Psoas muscle (tissue), 8 donors: Measurements from ENCODE around the gene AUTS2. TPM values are rescaled to one million over a fixed set of nuclear protein-coding genes. Genes with fewer than 3 reads are reported as not detected.

ENCODE experiments used
- ATAC-seq, 4 donors: fragments of 200-7000 bp; cut with Tn5 transposase; one replicate each; pipeline ENCODE4 v1.9.1; 2020; ENCODE audit warnings: moderate library complexity in 3 of 4, mild to moderate bottlenecking in 2 of 4
- DNase-seq, 2 donors: peaks; one replicate each; pipeline ENCODE4 v3.0.0-alpha.2; 2020
- H3K27ac ChIP-seq: fragments of 200-600 bp; one replicate; pipeline ENCODE4 v1.8.0; 2022
- H3K27me3 ChIP-seq, 3 donors: fragments of 200-600 bp in 1 of 3; one replicate each; pipeline versions ENCODE4 v1.6.1 to v1.8.0; 2013 to 2022; ENCODE audit warnings: low read length in 2 of 3, mild to moderate bottlenecking in 2 of 3, moderate library complexity in 1 of 3; ENCODE audit not compliant: insufficient read depth in 3 of 3
- H3K36me3 ChIP-seq, 2 donors: fragments of 200-600 bp in 1 of 2; one replicate each; pipeline versions ENCODE4 v1.6.1 to v1.8.0; 2013 to 2022; ENCODE audit warnings: low read depth in 1 of 2, mild to moderate bottlenecking in 1 of 2, moderate library complexity in 1 of 2; ENCODE audit not compliant: insufficient read depth in 1 of 2
- H3K4me1 ChIP-seq: fragments of 200-600 bp; one replicate; pipeline ENCODE4 v1.8.0; 2022
- H3K4me3 ChIP-seq: fragments of 200-600 bp; one replicate; pipeline ENCODE4 v1.8.0; 2022; ENCODE audit warnings: mild to moderate bottlenecking
- H3K9me3 ChIP-seq: fragments of 200-600 bp; one replicate; pipeline ENCODE4 v1.8.0; 2022
- WGBS, 3 donors: extraction: QIAGEN DNeasy Blood & Tissue Kit; methylation state at CpG; one replicate each; pipeline versions ENCODE4 v1.1.6 to v1.1.7; 2013; 5-methylcytosine and 5-hydroxymethylcytosine counted together
- intact Hi-C, 2 donors: fragments of 100-400 bp; cut with DNase I; formaldehyde crosslinking; loops; one replicate each; pipeline versions ENCODE4 v1.11.0 to v1.14.2; 2022
- polyA plus RNA-seq, 3 donors: library from polyadenylated mRNA; stranded (reverse); fragments of 200-250 nt; gene quantifications; one replicate each; pipeline ENCODE4 v1.2.3, GENCODE V29; 2013
- total RNA-seq, 4 donors: library from RNA; stranded (reverse); fragmentation: NEBNext Ultra II Directional in 2 of 4; extraction: Animal tissue kit (Norgen Biotek cat#: 25700) in 2 of 4; gene quantifications; one replicate each; pipeline versions ENCODE4 v1.2.1 to v1.2.4, GENCODE V29; 2021 to 2023
- TF ChIP-seq, protein P1 (sequence below): fragments of 200-600 bp; IDR thresholded peaks from one replicate; pipeline ENCODE4 v1.8.0; 2022; ENCODE audit warnings: antibody characterized with exemption
- donor health status: healthy with polysubstance abuse.
- donor health status: DM: no; HTN: no; CAD: no; lungs with moderate emphysema.
- donor health status: Bipolar disorder and iron deficiency.
- donor health status: healthy.
- donor health status: DM: yes; HTN: yes; CAD: no.
- donor health status: DM: no; HTN: no; CAD: no.
- donor health status: DM: no; HTN: no; CAD: no.
- donor health status: DM: yes; HTN: yes; CAD: no.

The AUTS2 gene
- total and polyA plus RNA-seq, 7 donors: 5.0 to 33.5 (median 14.3) TPM

GRCh38 chr7:70142247-70142932 lies 544.1 kb downstream of the AUTS2 start:
- no peaks in the 10 kb centered on the region for H3K27me3 ChIP-seq
- H3K27ac ChIP-seq: no peak overlapping the region
- intact Hi-C loops: loop anchor here in 1 of 2 donors (5.0 kb wide), 1 partner anchor 45 kb away; no protein-coding TSS in a partner anchor
- WGBS, 3 donors: 95% methylated on average over 4 of the region's 4 CpGs
- H3K4me1 ChIP-seq: peaks cover 9% of the 10 kb centered on the region
- H3K36me3 ChIP-seq: no peaks in the 10 kb centered on the region
- no peaks in the 10 kb centered on the region for H3K9me3 ChIP-seq
- no peak for ATAC-seq
- H3K4me3 ChIP-seq: no peak overlapping the region
- TF ChIP-seq, protein P1, sequence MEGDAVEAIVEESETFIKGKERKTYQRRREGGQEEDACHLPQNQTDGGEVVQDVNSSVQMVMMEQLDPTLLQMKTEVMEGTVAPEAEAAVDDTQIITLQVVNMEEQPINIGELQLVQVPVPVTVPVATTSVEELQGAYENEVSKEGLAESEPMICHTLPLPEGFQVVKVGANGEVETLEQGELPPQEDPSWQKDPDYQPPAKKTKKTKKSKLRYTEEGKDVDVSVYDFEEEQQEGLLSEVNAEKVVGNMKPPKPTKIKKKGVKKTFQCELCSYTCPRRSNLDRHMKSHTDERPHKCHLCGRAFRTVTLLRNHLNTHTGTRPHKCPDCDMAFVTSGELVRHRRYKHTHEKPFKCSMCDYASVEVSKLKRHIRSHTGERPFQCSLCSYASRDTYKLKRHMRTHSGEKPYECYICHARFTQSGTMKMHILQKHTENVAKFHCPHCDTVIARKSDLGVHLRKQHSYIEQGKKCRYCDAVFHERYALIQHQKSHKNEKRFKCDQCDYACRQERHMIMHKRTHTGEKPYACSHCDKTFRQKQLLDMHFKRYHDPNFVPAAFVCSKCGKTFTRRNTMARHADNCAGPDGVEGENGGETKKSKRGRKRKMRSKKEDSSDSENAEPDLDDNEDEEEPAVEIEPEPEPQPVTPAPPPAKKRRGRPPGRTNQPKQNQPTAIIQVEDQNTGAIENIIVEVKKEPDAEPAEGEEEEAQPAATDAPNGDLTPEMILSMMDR: no peak
- DNase-seq: no peak

GRCh38 chr7:70143075-70144044 lies 545.1 kb downstream of the AUTS2 start:
- no peak overlapping the region for H3K4me3 ChIP-seq
- H3K9me3 ChIP-seq: no peaks in the 10 kb centered on the region
- peaks cover 9% of the 10 kb centered on the region for H3K4me1 ChIP-seq
- TF ChIP-seq, protein P1: no peak
- no peaks in the 10 kb centered on the region for H3K36me3 ChIP-seq
- H3K27me3 ChIP-seq: no peaks in the 10 kb centered on the region
- ATAC-seq (peak in 2 of 4 donors; percentile 19 to 34), DNase-seq (no peak)
- H3K27ac ChIP-seq: no peak overlapping the region
- 53 to 55% (median 55%) methylated on average over 5 of the region's 5 CpGs for WGBS, 3 donors
- intact Hi-C loops: loop anchor here in 1 of 2 donors (5.0 kb wide), 1 partner anchor 46 kb away; no protein-coding TSS in a partner anchor

DNA sequence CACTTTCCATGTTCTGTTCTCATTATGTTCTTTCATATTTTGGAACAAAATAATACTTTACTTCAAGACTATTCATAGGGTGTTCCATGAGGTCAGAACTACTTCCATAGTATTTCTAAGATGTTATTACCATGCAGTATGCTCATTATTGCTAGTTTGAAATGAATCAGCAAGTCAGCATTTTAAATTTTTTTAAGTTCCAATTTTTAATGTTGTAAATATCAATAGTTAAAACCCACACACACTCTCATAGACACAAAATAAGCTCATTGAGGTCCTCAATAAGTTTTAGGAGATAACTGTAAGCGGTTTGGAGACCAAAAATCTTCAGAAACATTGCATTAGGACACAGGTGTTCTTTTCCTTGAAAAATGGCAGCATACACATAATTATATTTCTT lies 550.7 kb downstream of the AUTS2 start:
- Histone ChIP-seq H3K4me3 (no peak overlapping the region), H3K9me3 (peaks cover 7% of the 10 kb centered on the region), H3K27ac (no peak overlapping the region), H3K4me1 (peaks cover 5% of the 10 kb centered on the region), H3K27me3 (no peaks in the 10 kb centered on the region), H3K36me3 (no peaks in the 10 kb centered on the region)
- intact Hi-C loops: no loop called here
- DNase-seq: no peak
- 91 to 100% (median 96%) methylated on average over 1 of the region's 1 CpG for WGBS, 3 donors
- TF ChIP-seq, protein P1: no peak
- ATAC-seq: no peak

DNA sequence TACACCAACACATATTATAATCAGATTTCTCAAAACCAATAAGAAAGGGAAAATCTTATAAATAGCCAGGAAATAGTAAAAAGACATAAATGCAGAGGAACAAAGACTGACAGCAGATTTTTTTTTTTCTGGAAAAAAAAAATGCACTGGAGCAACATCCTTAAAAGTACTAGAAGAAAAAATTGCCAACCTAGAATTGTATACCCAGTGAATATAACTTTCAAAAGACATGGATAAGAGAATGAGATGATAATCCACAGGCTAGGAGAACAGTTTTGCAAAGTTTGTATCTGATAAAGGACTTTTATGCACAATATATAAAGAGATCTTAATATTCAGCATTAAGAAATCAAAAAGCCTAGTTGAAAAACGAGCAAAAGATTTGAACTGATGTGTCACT lies 554.0 kb downstream of the AUTS2 start:
- no peak overlapping the region for H3K4me3 ChIP-seq
- TF ChIP-seq, protein P1: no peak
- 97 to 100% (median 99%) methylated on average over 1 of the region's 1 CpG for WGBS, 3 donors
- no peaks in the 10 kb centered on the region for H3K27me3 ChIP-seq
- no peaks in the 10 kb centered on the region for H3K36me3 ChIP-seq
- ATAC-seq (no peak), DNase-seq (no peak)
- intact Hi-C loops: no loop called here
- H3K27ac ChIP-seq: no peak overlapping the region
- H3K4me1 ChIP-seq: peaks cover 22% of the 10 kb centered on the region
- peaks cover 7% of the 10 kb centered on the region for H3K9me3 ChIP-seq
